H1 (cell line): ENCODE measurements around the gene CRYGN. TPM values are rescaled to one million over a fixed set of nuclear protein-coding genes. Genes with fewer than 3 reads are reported as not detected.

Experiments
- CTCF ChIA-PET: fragments of 300-600 bp; sonication (Branson Sonifier 250); formaldehyde crosslinking; loops from one replicate; lab custom pipeline; 2021; ENCODE audit not compliant: partially characterized antibody; lab: Charles Lee
- POLR2A ChIA-PET: fragments of 300-600 bp; sonication (Branson Sonifier 250); formaldehyde crosslinking; loops from one replicate; lab custom pipeline; 2021; ENCODE audit warnings: inconsistent platforms; ENCODE audit not compliant: partially characterized antibody; lab: Charles Lee
- DNase-seq, 2 experiments: peaks; one replicate each; pipeline versions ENCODE4 v3.0.0 to v3.0.0-alpha.2; 2010 to 2022; ENCODE audit warnings: low spot score in 2 of 2, low read depth in 1 of 2, mixed read lengths in 1 of 2
- FAIRE-seq: peaks from 2 replicates; lab custom pipeline; 2011; peaks lifted over from hg19 to GRCh38; lab: Jason Lieb, UNC
- H2AFZ ChIP-seq: 2 replicates; pipeline ENCODE4 v1.8.1; 2012; ENCODE audit warnings: low read length, inconsistent platforms
- H2AK5ac ChIP-seq: 2 replicates; pipeline ENCODE4 v1.6.1; 2013; ENCODE audit warnings: low read depth, low read length
- H2BK120ac ChIP-seq: replicated peaks from 2 replicates; pipeline ENCODE3; 2013; ENCODE audit warnings: low read depth, low read length, inconsistent platforms
- H2BK12ac ChIP-seq: 2 replicates; pipeline ENCODE4 v1.6.1; 2013; ENCODE audit warnings: low read depth, low read length
- H2BK15ac ChIP-seq: 2 replicates; pipeline ENCODE4 v1.6.1; 2013; ENCODE audit warnings: low read length
- H2BK20ac ChIP-seq: 2 replicates; pipeline ENCODE4 v1.6.1; 2013; ENCODE audit warnings: low read length
- H2BK5ac ChIP-seq: 2 replicates; pipeline ENCODE4 v1.6.1; 2013; ENCODE audit warnings: low read depth, low read length
- H3K14ac ChIP-seq: 2 replicates; pipeline ENCODE4 v1.6.1; 2013; ENCODE audit warnings: inconsistent platforms; ENCODE audit not compliant: insufficient read length
- H3K18ac ChIP-seq: 2 replicates; pipeline ENCODE4 v1.6.1; 2013; ENCODE audit warnings: low read length; ENCODE audit errors: extremely low read depth
- H3K23ac ChIP-seq: 2 replicates; pipeline ENCODE4 v1.6.1; 2013; ENCODE audit warnings: inconsistent platforms; ENCODE audit not compliant: insufficient read length
- H3K23me2 ChIP-seq: 2 replicates; pipeline ENCODE4 v1.6.1; 2013; ENCODE audit warnings: low read depth, low read length
- H3K27ac ChIP-seq: 2 replicates; pipeline ENCODE4 v1.6.1; 2011; ENCODE audit warnings: low read depth, low read length, inconsistent platforms
- H3K27me3 ChIP-seq, 4 experiments: replicated peaks in 1 of 4; 1 replicate in 1 of 4; 2 replicates in 3 of 4; pipeline versions ENCODE4 v1.6.1 to v1.8.1; 2011 to 2013; ENCODE audit warnings: low read length in 3 of 4, mild to moderate bottlenecking in 3 of 4, inconsistent platforms in 2 of 4, mixed read lengths in 2 of 4, moderate library complexity in 1 of 4; ENCODE audit not compliant: control insufficient read depth in 3 of 4, insufficient read depth in 3 of 4; ENCODE audit errors: extremely low read depth in 1 of 4
- H3K36me3 ChIP-seq, 4 experiments: 2 replicates each; pipeline versions ENCODE4 v1.6.1 to v1.8.1; 2011 to 2013; ENCODE audit warnings: mild to moderate bottlenecking in 4 of 4, low read length in 3 of 4, moderate library complexity in 2 of 4, control low read depth in 1 of 4, inconsistent platforms in 1 of 4; ENCODE audit not compliant: insufficient read depth in 4 of 4, control insufficient read depth in 2 of 4
- H3K4ac ChIP-seq: replicated peaks from 2 replicates; pipeline ENCODE3; 2013; ENCODE audit warnings: low read length, low read depth, mixed read lengths, inconsistent platforms; ENCODE audit not compliant: insufficient read length
- H3K4me1 ChIP-seq, 4 experiments: replicated peaks in 1 of 4; 1 replicate in 1 of 4; 2 replicates in 3 of 4; pipeline versions ENCODE4 v1.6.1 to v1.8.1; 2011 to 2013; ENCODE audit warnings: low read length in 3 of 4, inconsistent platforms in 2 of 4, mixed read lengths in 1 of 4; ENCODE audit not compliant: insufficient read depth in 4 of 4, control insufficient read depth in 3 of 4
- H3K4me2 ChIP-seq, 2 experiments: 2 replicates each; pipeline versions ENCODE4 v1.6.1 to v1.8.1; 2011 to 2013; ENCODE audit warnings: low read depth in 2 of 2, low read length in 2 of 2, control low read depth in 1 of 2, inconsistent platforms in 1 of 2, mild to moderate bottlenecking in 1 of 2; ENCODE audit not compliant: insufficient read depth in 1 of 2
- H3K4me3 ChIP-seq, 4 experiments: fragments of 200-600, 300-600 bp in 1 of 4; sonication (generic), shearing (Covaris generic), sonication (Bioruptor Twin) in 1 of 4; 2 replicates each; pipeline versions ENCODE4 v1.5.1 to v1.8.1; 2011 to 2016; ENCODE audit warnings: low read length in 4 of 4, low read depth in 3 of 4, control low read depth in 2 of 4, inconsistent platforms in 2 of 4, mild to moderate bottlenecking in 2 of 4, mixed read lengths in 1 of 4, moderate library complexity in 1 of 4; ENCODE audit not compliant: insufficient read depth in 2 of 4; ENCODE audit errors: extremely low read depth in 1 of 4
- H3K56ac ChIP-seq: replicated peaks from 2 replicates; pipeline ENCODE3; 2013; ENCODE audit warnings: low read depth, mild to moderate bottlenecking, mixed read lengths, low read length, inconsistent platforms; ENCODE audit not compliant: insufficient read length
- H3K79me1 ChIP-seq: 2 replicates; pipeline ENCODE4 v1.6.1; 2013; ENCODE audit warnings: low read depth, low read length, control low read depth
- H3K79me2 ChIP-seq, 2 experiments: 2 replicates each; pipeline versions ENCODE4 v1.6.1 to v1.8.1; 2012 to 2013; ENCODE audit warnings: low read length in 2 of 2, mild to moderate bottlenecking in 2 of 2, inconsistent platforms in 1 of 2; ENCODE audit not compliant: insufficient read depth in 2 of 2, control insufficient read depth in 1 of 2
- H3K9ac ChIP-seq, 4 experiments: replicated peaks in 1 of 4; 1 replicate in 1 of 4; 2 replicates in 3 of 4; pipeline versions ENCODE4 v1.6.1 to v1.8.1; 2011 to 2013; ENCODE audit warnings: low read depth in 3 of 4, low read length in 3 of 4, control low read depth in 2 of 4, mild to moderate bottlenecking in 2 of 4, moderate library complexity in 2 of 4, inconsistent platforms in 1 of 4; ENCODE audit errors: extremely low read depth in 1 of 4
- H3K9me3 ChIP-seq, 2 experiments: 2 replicates each; pipeline versions ENCODE4 v1.6.1 to v1.8.1; 2012 to 2013; ENCODE audit warnings: mild to moderate bottlenecking in 2 of 2, moderate library complexity in 2 of 2, control low read depth in 1 of 2, inconsistent platforms in 1 of 2, low read depth in 1 of 2, low read length in 1 of 2, mixed read lengths in 1 of 2; ENCODE audit not compliant: insufficient read depth in 2 of 2
- H4K20me1 ChIP-seq, 2 experiments: replicated peaks in 1 of 2; 2 replicates each; pipeline versions ENCODE3 to v1.8.1; 2011 to 2013; ENCODE audit warnings: inconsistent platforms in 2 of 2, low read length in 2 of 2, mild to moderate bottlenecking in 1 of 2; ENCODE audit not compliant: insufficient read depth in 2 of 2, control insufficient read depth in 1 of 2
- H4K5ac ChIP-seq: 2 replicates; pipeline ENCODE4 v1.6.1; 2013; ENCODE audit warnings: low read length, low read depth, mixed read lengths, inconsistent platforms; ENCODE audit not compliant: insufficient read length
- H4K8ac ChIP-seq: 2 replicates; pipeline ENCODE4 v1.8.0; 2013; ENCODE audit warnings: mild to moderate bottlenecking, moderate library complexity, low read length, inconsistent platforms; ENCODE audit not compliant: insufficient read depth; ENCODE audit errors: extremely low read depth
- H4K91ac ChIP-seq: replicated peaks from 2 replicates; pipeline ENCODE3; 2013; ENCODE audit warnings: low read length, mixed read lengths, inconsistent platforms; ENCODE audit not compliant: insufficient read length
- EGR1 ChIP-seq: IDR thresholded peaks from 2 replicates; pipeline ENCODE4 v1.6.1; 2011; ENCODE audit warnings: low read depth, low read length, borderline replicate concordance
- NRF1 ChIP-seq: IDR thresholded peaks from 2 replicates; pipeline ENCODE4 v1.6.1; 2011; ENCODE audit warnings: mild to moderate bottlenecking, low read depth, low read length, improper control_type of control experiment
- PHF8 ChIP-seq: fragments of 200-600 bp; sonication (generic); conservative IDR thresholded peaks from 2 replicates; pipeline ENCODE4 v1.7.1; 2012; ENCODE audit warnings: low read depth, mild to moderate bottlenecking, inconsistent platforms, low read length, moderate library complexity
- SIN3A ChIP-seq, 2 experiments: IDR thresholded peaks in 1 of 2; conservative IDR thresholded peaks in 1 of 2; 2 replicates each; pipeline ENCODE4 v1.6.1; 2011 to 2012; ENCODE audit warnings: low read length in 2 of 2, improper control_type of control experiment in 1 of 2, low read depth in 1 of 2, mild to moderate bottlenecking in 1 of 2
- TEAD4 ChIP-seq: IDR thresholded peaks from 2 replicates; pipeline ENCODE4 v1.6.1; 2012; ENCODE audit warnings: low read depth, low read length, inconsistent platforms, mixed read lengths
- WGBS, 2 experiments: shearing (Covaris generic) in 1 of 2; methylation state at CpG; one replicate each; pipeline versions ENCODE4 v1.1.6 to v1.1.7; 2013 to 2015; ENCODE audit warnings: low lambda C conversion rate in 2 of 2, mixed read lengths in 2 of 2, inconsistent platforms in 1 of 2, low coverage in 1 of 2, missing lambda C conversion rate in 1 of 2; ENCODE audit not compliant: insufficient replicate concordance in 2 of 2, insufficient coverage in 1 of 2, insufficient read length in 1 of 2; ENCODE audit errors: extremely low coverage in 1 of 2, missing lambda C conversion rate in 1 of 2; 5-methylcytosine and 5-hydroxymethylcytosine counted together
- polyA plus RNA-seq, 7 experiments: library from polyadenylated mRNA; depleted of rRNA in 3 of 7; stranded (reverse) in 5 of 7; unstranded in 2 of 7; fragments of >200 nt in 5 of 7; fragments of 200-250 nt in 2 of 7; gene quantifications; 1 replicate in 5 of 7; 2 replicates in 1 of 7; 4 replicates in 1 of 7; pipeline versions ENCODE4 v1.2.1 to v1.2.3, GENCODE V29; 2011 to 2013; ENCODE audit warnings: missing spikeins in 2 of 7, mixed read lengths in 2 of 7
- total RNA-seq: library from RNA; stranded (reverse); fragmentation: NEBNext Ultra II Directional; extraction: Animal tissue kit (Norgen Biotek cat#: 25700); gene quantifications from 2 replicates; pipeline ENCODE4 v1.2.1, GENCODE V29; 2021

CRYGN gene
- total and polyA plus RNA-seq, 2 of the 8 experiments (the other 6 are each of a cell fraction or from before 2014, with no cell fraction given), result 0.98 to 1.6 TPM

- no peak overlapping the region for H3K9ac ChIP-seq
- H2AK5ac ChIP-seq, result peak overlapping the region; percentile 53; the same call in 1 of the 2 replicates
- H4K5ac ChIP-seq, result no peak overlapping the region
- no peaks in the 10 kb centered on the region for H3K9me3 ChIP-seq
- WGBS, 2 experiments, result 87% methylated on average over 6 of the region's 13 CpGs; no CpG with 5 or more reads in 1 of the 2 experiments
- H2AFZ ChIP-seq, result no peak overlapping the region
- H3K56ac ChIP-seq, result no peak overlapping the region
- no peaks in the 10 kb centered on the region; the same call in 1 of the 2 replicates for H3K79me1 ChIP-seq
- H3K23ac ChIP-seq, result no peak overlapping the region
- no peak overlapping the region for H4K91ac ChIP-seq
- no peak overlapping the region for H3K14ac ChIP-seq
- no peak overlapping the region for H3K4me2 ChIP-seq
- DNase-seq, result no peak
- H4K20me1 ChIP-seq, result no peaks in the 10 kb centered on the region
- H3K36me3 ChIP-seq, result no peaks in the 10 kb centered on the region
- no peak overlapping the region for H3K4ac ChIP-seq
- CTCF ChIA-PET, result interaction anchor here (1.1 to 2.2 kb wide), 4 partner anchors 9 to 28 kb away, joined by 3 to 6 read pairs (median 4); no protein-coding TSS in a partner anchor
- no peak overlapping the region for H3K4me3 ChIP-seq
- no peak overlapping the region for H2BK20ac ChIP-seq
- no peak overlapping the region for H2BK120ac ChIP-seq
- H3K23me2 ChIP-seq, result no peaks in the 10 kb centered on the region
- no peak overlapping the region for H2BK15ac ChIP-seq
- H3K79me2 ChIP-seq, result no peaks in the 10 kb centered on the region
- H2BK5ac ChIP-seq, result no peak overlapping the region
- peaks cover 5 to 20% (median 11%) of the 10 kb centered on the region in 4 experiments for H3K4me1 ChIP-seq
- FAIRE-seq, result no peak
- no peak overlapping the region for H3K27ac ChIP-seq
- H3K18ac ChIP-seq, result no peak overlapping the region
- H3K27me3 ChIP-seq, result no peaks in the 10 kb centered on the region
- no peak overlapping the region for H2BK12ac ChIP-seq
- no peak overlapping the region for H4K8ac ChIP-seq
- POLR2A ChIA-PET, result interaction anchor here (1.2 kb wide), 1 partner anchor 22 kb away, joined by 3 read pairs; the partner anchor contains the start of gene WDR86
- TF ChIP-seq TEAD4 (no peak), EGR1 (no peak), NRF1 (no peak), PHF8 (no peak), SIN3A (conservative IDR thresholded peaks at IDR 0.05 in 1 of 2, IDR thresholded peaks at IDR 0.05 in 1 of 2; ENCODE audit: low read depth in 1 of 2, low read length in 2 of 2) (no peak)
Measured at GRCh38 chr7:151431281-151431767, 8.6 kb downstream of the CRYGN start.
